Type B pancreatic cell (in vitro differentiated cells): ENCODE results near the gene ADAT1. TPM values are rescaled to one million over a fixed set of nuclear protein-coding genes. Genes with fewer than 3 reads are reported as not detected.

Experiments
- DNase-seq: peaks from one replicate; pipeline ENCODE4 v3.0.0; 2021; ENCODE audit warnings: mixed read lengths; ENCODE audit not compliant: unreplicated experiment; ENCODE audit errors: extremely low spot score
- H3K27ac Mint-ChIP-seq: 2 replicates; pipeline ENCODE4 v1.8.0; 2021; ENCODE audit warnings: mild to moderate bottlenecking, mixed read lengths
- H3K27me3 Mint-ChIP-seq: 2 replicates; pipeline ENCODE4 v1.8.0; 2021; ENCODE audit warnings: mixed read lengths
- H3K36me3 Mint-ChIP-seq: 2 replicates; pipeline ENCODE4 v1.8.0; 2021; ENCODE audit warnings: mixed read lengths
- H3K4me1 Mint-ChIP-seq: one replicate; pipeline ENCODE4 v1.8.0; 2021; ENCODE audit warnings: mixed read lengths; ENCODE audit not compliant: unreplicated experiment
- H3K4me3 Mint-ChIP-seq: 2 replicates; pipeline ENCODE4 v1.8.0; 2021; ENCODE audit warnings: mild to moderate bottlenecking, mixed read lengths
- H3K9me3 Mint-ChIP-seq: 2 replicates; pipeline ENCODE4 v1.8.0; 2021; ENCODE audit warnings: mixed read lengths
- CTCF ChIP-seq: fragments of 200-600 bp; sonication (generic); conservative IDR thresholded peaks from 2 replicates; pipeline ENCODE4 v1.5.0; 2021; ENCODE audit warnings: antibody characterized with exemption, mild to moderate bottlenecking
- total RNA-seq: library from RNA; stranded (reverse); gene quantifications from 2 replicates; pipeline ENCODE4 v1.2.1, GENCODE V29; 2021; ENCODE audit warnings: low replicate concordance

ADAT1 gene
- total RNA-seq, 1 donor from 2014 or later = 51.9 TPM

- H3K27ac Mint-ChIP-seq = no peak overlapping the region
- DNase-seq = no peak
- H3K27me3 Mint-ChIP-seq = no peaks in the 10 kb centered on the region
- no peak overlapping the region for H3K4me3 Mint-ChIP-seq
- H3K4me1 Mint-ChIP-seq = no peaks in the 10 kb centered on the region
- TF ChIP-seq CTCF = no peak
- H3K36me3 Mint-ChIP-seq = peaks cover 10% of the 10 kb centered on the region
- H3K9me3 Mint-ChIP-seq = no peaks in the 10 kb centered on the region
Measured at GRCh38 chr16:75572864-75573542, 50.1 kb downstream of the ADAT1 start.

GRCh38 chr16:75570396-75571065 lies 52.5 kb downstream of the ADAT1 start:
- Mint-ChIP-seq H3K9me3 (no peaks in the 10 kb centered on the region), H3K36me3 (peaks cover 14% of the 10 kb centered on the region), H3K27me3 (peaks cover 4% of the 10 kb centered on the region), H3K4me3 (no peak overlapping the region), H3K4me1 (peaks cover 12% of the 10 kb centered on the region), H3K27ac (no peak overlapping the region)
- no peak for DNase-seq
- TF ChIP-seq CTCF = no peak

- DNase-seq = no peak
- H3K4me3 Mint-ChIP-seq = peak overlapping the region; percentile 100
- no peaks in the 10 kb centered on the region for H3K9me3 Mint-ChIP-seq
- H3K4me1 Mint-ChIP-seq = peaks cover 17% of the 10 kb centered on the region
- H3K27me3 Mint-ChIP-seq = peaks cover 14% of the 10 kb centered on the region
- H3K36me3 Mint-ChIP-seq = peaks cover 3% of the 10 kb centered on the region
- TF ChIP-seq CTCF = no peak
- peak overlapping the region; percentile 68 for H3K27ac Mint-ChIP-seq
Measured at GRCh38 chr16:75567911-75568310, 55.2 kb downstream of the ADAT1 start.

GRCh38 chr16:75566758-75567255 lies 56.3 kb downstream of the ADAT1 start:
- DNase-seq = no peak

More at GRCh38 chr16:75566758-75567255, 56.3 kb downstream of the ADAT1 start:
- no peaks in the 10 kb centered on the region for H3K9me3 Mint-ChIP-seq
- peaks cover 3% of the 10 kb centered on the region for H3K36me3 Mint-ChIP-seq
- H3K4me3 Mint-ChIP-seq = peak overlapping the region; percentile 100
- H3K4me1 Mint-ChIP-seq = peaks cover 17% of the 10 kb centered on the region
- peaks cover 17% of the 10 kb centered on the region for H3K27me3 Mint-ChIP-seq
- peak overlapping the region; percentile 68 for H3K27ac Mint-ChIP-seq
- no peak for TF ChIP-seq CTCF
